HepG2 (cell line): ENCODE data around the gene IDUA. TPM values are rescaled to one million over a fixed set of nuclear protein-coding genes. Genes with fewer than 3 reads are reported as not detected.
A peak's percentile ranks its signal among the peaks of the same experiment; 100 is the strongest.

Experiments used
- ARNT ChIP-seq: fragments of 450-650 bp; IDR thresholded peaks from 2 replicates; pipeline ENCODE4 v1.6.1; 2017
- CBX1 ChIP-seq: IDR thresholded peaks from one replicate; pipeline ENCODE4 v1.6.1; 2016; ENCODE audit warnings: antibody characterized with exemption, low read depth
- ETV5 ChIP-seq: IDR thresholded peaks from 2 replicates; pipeline ENCODE4 v1.6.1; 2018; ENCODE audit warnings: missing biosample characterization, missing genetic modification reagents, inconsistent platforms, borderline replicate concordance
- HDAC6 ChIP-seq: fragments of 200-600 bp; sonication (generic); IDR thresholded peaks from 2 replicates; pipeline ENCODE4 v1.7.0; 2017; ENCODE audit warnings: mild to moderate bottlenecking, antibody characterized with exemption, low read length, low read depth
- HES4 ChIP-seq: sonication (generic); formaldehyde crosslinking; IDR thresholded peaks from 2 replicates; pipeline ENCODE4 v1.9.0; 2021; ENCODE audit warnings: mild to moderate bottlenecking, missing genetic modification reagents, borderline replicate concordance
- SMC3 ChIP-seq: IDR thresholded peaks from 2 replicates; pipeline ENCODE4 v1.6.1; 2011; ENCODE audit warnings: low read length, improper control_type of control experiment
- YEATS2 ChIP-seq: sonication (generic); formaldehyde crosslinking; IDR thresholded peaks from 2 replicates; pipeline ENCODE4 v1.4.0; 2020; ENCODE audit warnings: missing genetic modification reagents, borderline replicate concordance
- ZBTB8A ChIP-seq: sonication (generic); formaldehyde crosslinking; IDR thresholded peaks from 2 replicates; pipeline ENCODE4 v1.4.0; 2020; ENCODE audit warnings: mild to moderate bottlenecking, low read depth, missing genetic modification reagents, borderline replicate concordance
- ZHX1 ChIP-seq: sonication (generic); formaldehyde crosslinking; IDR thresholded peaks from 2 replicates; pipeline ENCODE4 v1.8.1; 2022; ENCODE audit warnings: low read depth, mild to moderate bottlenecking, missing genetic modification reagents
- ZNF12 ChIP-seq: sonication (generic); formaldehyde crosslinking; IDR thresholded peaks from 2 replicates; pipeline ENCODE4 v1.5.0; 2020; ENCODE audit warnings: missing genetic modification reagents
- ZNF230 ChIP-seq: sonication (generic); formaldehyde crosslinking; IDR thresholded peaks from 2 replicates; pipeline ENCODE4 v1.4.0; 2020; ENCODE audit warnings: mild to moderate bottlenecking, missing genetic modification reagents
- ZNF432 ChIP-seq: sonication (generic); formaldehyde crosslinking; IDR thresholded peaks from 2 replicates; pipeline ENCODE4 v1.5.0; 2020; ENCODE audit warnings: missing genetic modification reagents, mild to moderate bottlenecking, borderline replicate concordance
- ZNF552 ChIP-seq: sonication (generic); formaldehyde crosslinking; IDR thresholded peaks from 2 replicates; pipeline ENCODE4 v1.9.0; 2022; ENCODE audit warnings: missing genetic modification reagents, mild to moderate bottlenecking, borderline replicate concordance
- ZNF570 ChIP-seq: sonication (generic); formaldehyde crosslinking; IDR thresholded peaks from 2 replicates; pipeline ENCODE4 v1.4.0; 2020; ENCODE audit warnings: mild to moderate bottlenecking, missing genetic modification reagents, borderline replicate concordance
- ZNF598 ChIP-seq: sonication (generic); formaldehyde crosslinking; IDR thresholded peaks from 2 replicates; pipeline ENCODE4 v1.5.1; 2020; ENCODE audit warnings: mild to moderate bottlenecking, missing genetic modification reagents, borderline replicate concordance
- ZNF703 ChIP-seq: sonication (generic); formaldehyde crosslinking; IDR thresholded peaks from 2 replicates; pipeline ENCODE4 v1.5.1; 2020; ENCODE audit warnings: missing genetic modification reagents, mild to moderate bottlenecking, moderate library complexity, borderline replicate concordance
- ZNF768 ChIP-seq: sonication (generic); formaldehyde crosslinking; IDR thresholded peaks from 2 replicates; pipeline ENCODE4 v1.4.0; 2020; ENCODE audit warnings: missing genetic modification reagents
- polyA plus RNA-seq, 8 experiments: library from polyadenylated mRNA; depleted of rRNA in 3 of 8; stranded (reverse) in 7 of 8; unstranded in 1 of 8; fragments of >200 nt; fragmentation: Illumina TruSeq in 4 of 8; extraction: Trizol in 4 of 8; gene quantifications; 2 replicates each; pipeline versions ENCODE4 v1.2.1 to v1.2.3, GENCODE V29; 2011 to 2016; ENCODE audit warnings: low read depth in 4 of 8, missing spikeins in 1 of 8, mixed read lengths in 1 of 8; ENCODE audit not compliant: insufficient read depth in 1 of 8
- total RNA-seq, 5 experiments: library from RNA; depleted of rRNA; stranded (reverse); fragments of >200 nt; fragmentation: Illumina TruSeq; extraction: Trizol; gene quantifications; 2 replicates each; pipeline ENCODE4 v1.2.3, GENCODE V29; 2016; ENCODE audit warnings: low read depth in 1 of 5
- TF ChIP-seq, protein P1 (sequence below): sonication (generic); formaldehyde crosslinking; IDR thresholded peaks from 2 replicates; pipeline ENCODE4 v1.4.0; 2020; ENCODE audit warnings: mild to moderate bottlenecking, missing genetic modification reagents
- TF ChIP-seq, protein P2 (sequence below): sonication (generic); formaldehyde crosslinking; IDR thresholded peaks from 2 replicates; pipeline ENCODE4 v1.4.0; 2020; ENCODE audit warnings: missing genetic modification reagents, borderline replicate concordance

IDUA gene
- total and polyA plus RNA-seq, 2 of the 13 experiments (the other 11 are each of a cell fraction or from before 2014, with no cell fraction given): 0.77 to 1.0 TPM

GRCh38 chr4:992297-993110 lies 5.7 kb downstream of the IDUA start (continued):
- TF ChIP-seq HDAC6 (no peak), ZNF598 (CRISPR knock-in tag) (no peak), ZHX1 (0 out of 2 replicates have a peak, but pooled peaks have one; percentile 42), ARNT (no peak), CBX1 (peak; percentile 34), ZNF552 (CRISPR knock-in tag) (no peak; the same call in 1 of the 2 replicates), ZNF12 (CRISPR knock-in tag) (peak; percentile 57; the same call in 1 of the 2 replicates), ZNF703 (CRISPR knock-in tag) (no peak; the same call in 1 of the 2 replicates), ZNF570 (CRISPR knock-in tag) (no peak), SMC3 (no peak), ETV5 (CRISPR knock-in tag) (peak; percentile 100), ZNF230 (CRISPR knock-in tag) (peak; percentile 43; the same call in 1 of the 2 replicates), ZNF768 (CRISPR knock-in tag) (peak; percentile 60; the same call in 1 of the 2 replicates), ZNF432 (no peak), HES4 (CRISPR knock-in tag) (no peak), ZBTB8A (0 out of 2 replicates have a peak, but pooled peaks have one; percentile 27), YEATS2 (CRISPR knock-in tag) (peak; percentile 82)
- TF ChIP-seq, protein P1, sequence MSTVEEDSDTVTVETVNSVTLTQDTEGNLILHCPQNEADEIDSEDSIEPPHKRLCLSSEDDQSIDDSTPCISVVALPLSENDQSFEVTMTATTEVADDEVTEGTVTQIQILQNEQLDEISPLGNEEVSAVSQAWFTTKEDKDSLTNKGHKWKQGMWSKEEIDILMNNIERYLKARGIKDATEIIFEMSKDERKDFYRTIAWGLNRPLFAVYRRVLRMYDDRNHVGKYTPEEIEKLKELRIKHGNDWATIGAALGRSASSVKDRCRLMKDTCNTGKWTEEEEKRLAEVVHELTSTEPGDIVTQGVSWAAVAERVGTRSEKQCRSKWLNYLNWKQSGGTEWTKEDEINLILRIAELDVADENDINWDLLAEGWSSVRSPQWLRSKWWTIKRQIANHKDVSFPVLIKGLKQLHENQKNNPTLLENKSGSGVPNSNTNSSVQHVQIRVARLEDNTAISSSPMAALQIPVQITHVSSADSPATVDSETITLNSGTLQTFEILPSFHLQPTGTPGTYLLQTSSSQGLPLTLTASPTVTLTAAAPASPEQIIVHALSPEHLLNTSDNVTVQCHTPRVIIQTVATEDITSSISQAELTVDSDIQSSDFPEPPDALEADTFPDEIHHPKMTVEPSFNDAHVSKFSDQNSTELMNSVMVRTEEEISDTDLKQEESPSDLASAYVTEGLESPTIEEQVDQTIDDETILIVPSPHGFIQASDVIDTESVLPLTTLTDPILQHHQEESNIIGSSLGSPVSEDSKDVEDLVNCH (CRISPR knock-in tag): no peak
- TF ChIP-seq, protein P2, sequence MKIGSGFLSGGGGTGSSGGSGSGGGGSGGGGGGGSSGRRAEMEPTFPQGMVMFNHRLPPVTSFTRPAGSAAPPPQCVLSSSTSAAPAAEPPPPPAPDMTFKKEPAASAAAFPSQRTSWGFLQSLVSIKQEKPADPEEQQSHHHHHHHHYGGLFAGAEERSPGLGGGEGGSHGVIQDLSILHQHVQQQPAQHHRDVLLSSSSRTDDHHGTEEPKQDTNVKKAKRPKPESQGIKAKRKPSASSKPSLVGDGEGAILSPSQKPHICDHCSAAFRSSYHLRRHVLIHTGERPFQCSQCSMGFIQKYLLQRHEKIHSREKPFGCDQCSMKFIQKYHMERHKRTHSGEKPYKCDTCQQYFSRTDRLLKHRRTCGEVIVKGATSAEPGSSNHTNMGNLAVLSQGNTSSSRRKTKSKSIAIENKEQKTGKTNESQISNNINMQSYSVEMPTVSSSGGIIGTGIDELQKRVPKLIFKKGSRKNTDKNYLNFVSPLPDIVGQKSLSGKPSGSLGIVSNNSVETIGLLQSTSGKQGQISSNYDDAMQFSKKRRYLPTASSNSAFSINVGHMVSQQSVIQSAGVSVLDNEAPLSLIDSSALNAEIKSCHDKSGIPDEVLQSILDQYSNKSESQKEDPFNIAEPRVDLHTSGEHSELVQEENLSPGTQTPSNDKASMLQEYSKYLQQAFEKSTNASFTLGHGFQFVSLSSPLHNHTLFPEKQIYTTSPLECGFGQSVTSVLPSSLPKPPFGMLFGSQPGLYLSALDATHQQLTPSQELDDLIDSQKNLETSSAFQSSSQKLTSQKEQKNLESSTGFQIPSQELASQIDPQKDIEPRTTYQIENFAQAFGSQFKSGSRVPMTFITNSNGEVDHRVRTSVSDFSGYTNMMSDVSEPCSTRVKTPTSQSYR: 0 out of 2 replicates have a peak, but pooled peaks have one; percentile 53
